GM19023 (cell line): ENCODE measurements around the gene PPP1R14B.

Experiments used
- ATAC-seq: cut with Tn5 transposase; IDR thresholded peaks from one replicate; pipeline ENCODE4 v1.9.1; 2021; ENCODE audit warnings: mild to moderate bottlenecking, moderate library complexity; ENCODE audit not compliant: unreplicated experiment

PPP1R14B gene

GRCh38 chr11:64246871-64247728 is at the start of gene PPP1R14B:
TSS of gene PPP1R14B (minus strand) at chr11:64246943. CDS start at chr11:64246673, 270 bp downstream.
- ATAC-seq, result peak; percentile 47

GRCh38 chr11:64296236-64296635 is 49.5 kb upstream of the PPP1R14B start:
- no peak for ATAC-seq

- no peak for ATAC-seq
Measured at GRCh38 chr11:64295760-64296159, 49.0 kb upstream of the PPP1R14B start.

GRCh38 chr11:64294774-64295173 is 48.0 kb upstream of the PPP1R14B start:
- no peak for ATAC-seq

- ATAC-seq, result no peak
Measured at GRCh38 chr11:64292460-64293254, 45.9 kb upstream of the PPP1R14B start.

GRCh38 chr11:64291752-64292459 is 45.2 kb upstream of the PPP1R14B start:
- ATAC-seq, result no peak

GRCh38 chr11:64291262-64291751 is 44.6 kb upstream of the PPP1R14B start, which contains the start of gene KCNK4:
TSS of gene KCNK4 (plus strand) at chr11:64291302. CDS start at chr11:64293019, 1,717 bp downstream.
- no peak for ATAC-seq

- no peak for ATAC-seq
Measured at GRCh38 chr11:64290352-64291261, 43.9 kb upstream of the PPP1R14B start.

GRCh38 chr11:64289002-64289564 is 42.3 kb upstream of the PPP1R14B start:
- no peak for ATAC-seq

GRCh38 chr11:64288353-64288750 is 41.6 kb upstream of the PPP1R14B start:
- no peak for ATAC-seq

- no peak for ATAC-seq
Measured at GRCh38 chr11:64287676-64288352, 41.1 kb upstream of the PPP1R14B start.

GRCh38 chr11:64286801-64287159 is 40.0 kb upstream of the PPP1R14B start:
- no peak for ATAC-seq

GRCh38 chr11:64285885-64286800 is 39.4 kb upstream of the PPP1R14B start:
- no peak for ATAC-seq

GRCh38 chr11:64284962-64285884 is 38.5 kb upstream of the PPP1R14B start, which contains the start of gene GPR137:
TSS of gene GPR137 (plus strand) at chr11:64285848. CDS start at chr11:64286525, 677 bp downstream.
- peak; percentile 59 for ATAC-seq

GRCh38 chr11:64284048-64284961 is 37.6 kb upstream of the PPP1R14B start, which contains the start of gene BAD:
TSS of gene BAD (minus strand) at chr11:64284665. CDS start at chr11:64284368, 297 bp downstream.
- ATAC-seq, result peak; percentile 77

GRCh38 chr11:64283092-64283491 is 36.3 kb upstream of the PPP1R14B start:
- no peak for ATAC-seq
